HepG2 (cell line): ENCODE measurements around the gene ADAMTSL3. TPM values are rescaled to one million over a fixed set of nuclear protein-coding genes. Genes with fewer than 3 reads are reported as not detected.

Source experiments
- ATAC-seq: fragments of 200-7000 bp; cut with Tn5 transposase; 3 replicates; pipeline ENCODE4 v1.9.1; 2020; ENCODE audit warnings: mild to moderate bottlenecking, moderate library complexity
- BruUV-seq: library from RNA; stranded (reverse); fragments of 400-500 nt; replicated peaks from 2 replicates; lab custom pipeline; 2021; lab: Mats Ljungman, UMichigan
- CTCF ChIA-PET: fragments of 300-600 bp; formaldehyde crosslinking; extraction: SDS; loops from one replicate; lab custom pipeline; 2021; ENCODE audit warnings: low total read pairs, inconsistent platforms, low intra/inter-chr PET ratio; lab: Yijun Ruan, JAX
- POLR2A ChIA-PET: fragments of 350-600 bp; sonication (Branson Sonifier 250); formaldehyde crosslinking; loops from one replicate; lab custom pipeline; 2020; ENCODE audit warnings: antibody characterized with exemption, inconsistent platforms; lab: Yijun Ruan, JAX
- DNase-seq: peaks from one replicate; pipeline ENCODE4 v3.0.0-alpha.2; 2015; ENCODE audit warnings: low spot score
- FAIRE-seq: peaks from 3 replicates; lab custom pipeline; 2011; peaks lifted over from hg19 to GRCh38; lab: Jason Lieb, UNC
- H2AFZ ChIP-seq: one replicate; pipeline ENCODE4 v1.6.1; 2011; ENCODE audit warnings: low read length, inconsistent platforms
- H3K27ac ChIP-seq: fragments of 300-600 bp; 3 replicates; pipeline ENCODE4 v1.8.0; 2011; ENCODE audit warnings: mixed run types, mild to moderate bottlenecking, mixed read lengths, low read length, inconsistent platforms; ENCODE audit not compliant: insufficient read depth; ENCODE audit errors: extremely low read length
- H3K27me3 ChIP-seq, 2 experiments: fragments of 200-600 bp in 1 of 2; 2 replicates in 1 of 2; 3 replicates in 1 of 2; pipeline versions ENCODE4 v1.6.0 to v1.8.0; 2011; ENCODE audit warnings: low read length in 2 of 2, mild to moderate bottlenecking in 2 of 2, moderate library complexity in 2 of 2, inconsistent platforms in 1 of 2; ENCODE audit not compliant: insufficient read depth in 2 of 2, control insufficient read depth in 1 of 2
- H3K36me3 ChIP-seq, 2 experiments: fragments of 200-600 bp in 1 of 2; replicated peaks in 1 of 2; 2 replicates in 1 of 2; 3 replicates in 1 of 2; pipeline versions ENCODE4 v1.5.1 to v1.8.0; 2011; ENCODE audit warnings: low read length in 2 of 2, inconsistent platforms in 1 of 2; ENCODE audit not compliant: insufficient read depth in 2 of 2, control insufficient read depth in 1 of 2
- H3K4me1 ChIP-seq: 2 replicates; pipeline ENCODE4 v1.5.1; 2012; ENCODE audit warnings: low read length, inconsistent platforms; ENCODE audit not compliant: insufficient read depth
- H3K4me2 ChIP-seq: 2 replicates; pipeline ENCODE4 v1.6.0; 2011; ENCODE audit warnings: low read depth, low read length, inconsistent platforms
- H3K4me3 ChIP-seq, 3 experiments: fragments of 200-600 bp in 1 of 3; sonication (generic), shearing (Covaris generic) in 1 of 3; replicated peaks in 1 of 3; 2 replicates each; pipeline ENCODE4 v1.5.1; 2011 to 2016; ENCODE audit warnings: low read length in 3 of 3, inconsistent platforms in 2 of 3, low read depth in 2 of 3, mild to moderate bottlenecking in 2 of 3, control low read depth in 1 of 3, mixed read lengths in 1 of 3; ENCODE audit not compliant: insufficient read depth in 1 of 3
- H3K79me2 ChIP-seq: one replicate; pipeline ENCODE4 v1.6.1; 2011; ENCODE audit warnings: low read length, inconsistent platforms; ENCODE audit not compliant: insufficient read depth
- H3K9ac ChIP-seq: 2 replicates; pipeline ENCODE4 v1.6.0; 2011; ENCODE audit warnings: mild to moderate bottlenecking, low read depth, low read length, inconsistent platforms; ENCODE audit not compliant: insufficient read depth
- H3K9me3 ChIP-seq: 2 replicates; pipeline ENCODE4 v1.5.1; 2012; ENCODE audit warnings: mild to moderate bottlenecking, low read length
- H4K20me1 ChIP-seq: 2 replicates; pipeline ENCODE4 v1.6.0; 2011; ENCODE audit warnings: inconsistent platforms, mild to moderate bottlenecking, low read length, moderate library complexity; ENCODE audit not compliant: insufficient read depth
- ATF3 ChIP-seq: sonication (generic); formaldehyde crosslinking; IDR thresholded peaks from 2 replicates; pipeline ENCODE4 v1.4.0; 2020; ENCODE audit warnings: missing genetic modification reagents
- ATM ChIP-seq: fragments of 450-650 bp; IDR thresholded peaks from 2 replicates; pipeline ENCODE4 v1.7.1; 2017; ENCODE audit warnings: mild to moderate bottlenecking, borderline replicate concordance
- ATRX ChIP-seq: sonication (generic); formaldehyde crosslinking; IDR thresholded peaks from 2 replicates; pipeline ENCODE4 v1.4.0; 2020; ENCODE audit warnings: missing genetic modification reagents, borderline replicate concordance
- DPF2 ChIP-seq: sonication (generic); formaldehyde crosslinking; IDR thresholded peaks from 2 replicates; pipeline ENCODE4 v1.4.0; 2020; ENCODE audit warnings: mild to moderate bottlenecking, low read depth, missing genetic modification reagents, borderline replicate concordance
- EED ChIP-seq: sonication (generic); formaldehyde crosslinking; IDR thresholded peaks from 2 replicates; pipeline ENCODE4 v1.5.0; 2020; ENCODE audit warnings: mild to moderate bottlenecking, missing genetic modification reagents
- MAX ChIP-seq: IDR thresholded peaks from 2 replicates; pipeline ENCODE4 v1.6.1; 2012; ENCODE audit warnings: inconsistent platforms
- MED13 ChIP-seq: sonication (generic); formaldehyde crosslinking; IDR thresholded peaks from 2 replicates; pipeline ENCODE4 v1.5.0; 2020; ENCODE audit warnings: missing genetic modification reagents
- NFIB ChIP-seq: sonication (generic); formaldehyde crosslinking; IDR thresholded peaks from 2 replicates; pipeline ENCODE4 v1.9.0; 2021; ENCODE audit warnings: missing genetic modification reagents, mild to moderate bottlenecking, borderline replicate concordance
- PAWR ChIP-seq: sonication (generic); formaldehyde crosslinking; IDR thresholded peaks from 2 replicates; pipeline ENCODE4 v1.4.0; 2020; ENCODE audit warnings: missing genetic modification reagents, mild to moderate bottlenecking, borderline replicate concordance
- RARA ChIP-seq: IDR thresholded peaks from 2 replicates; pipeline ENCODE4 v1.6.1; 2016; ENCODE audit warnings: missing genetic modification reagents, missing compliant biosample characterization
- RELA ChIP-seq: sonication (generic); formaldehyde crosslinking; IDR thresholded peaks from 2 replicates; pipeline ENCODE4 v1.4.0; 2020; ENCODE audit warnings: missing genetic modification reagents
- SKI ChIP-seq: fragments of 450-650 bp; IDR thresholded peaks from one replicate; pipeline ENCODE4 v1.6.1; 2018; ENCODE audit warnings: mild to moderate bottlenecking; ENCODE audit not compliant: partially characterized antibody
- SP2 ChIP-seq: sonication (generic); formaldehyde crosslinking; IDR thresholded peaks from 2 replicates; pipeline ENCODE4 v1.5.1; 2020; ENCODE audit warnings: mild to moderate bottlenecking, missing genetic modification reagents
- SRSF9 ChIP-seq: fragments of 200-400 bp; formaldehyde crosslinking; IDR thresholded peaks from 2 replicates; pipeline ENCODE4 v1.6.1; 2018; ENCODE audit warnings: borderline replicate concordance, mild to moderate bottlenecking, low read depth, low read length; ENCODE audit not compliant: insufficient read depth, poor library complexity, severe bottlenecking
- TEAD3 ChIP-seq: optimal IDR thresholded peaks from 2 replicates; pipeline ENCODE3; 2016; ENCODE audit warnings: borderline replicate concordance
- ZNF292 ChIP-seq: sonication (generic); formaldehyde crosslinking; IDR thresholded peaks from 2 replicates; pipeline ENCODE4 v1.8.1; 2022; ENCODE audit warnings: mild to moderate bottlenecking, low read depth, missing genetic modification reagents, borderline replicate concordance
- ZNF317 ChIP-seq: sonication (generic); formaldehyde crosslinking; IDR thresholded peaks from 2 replicates; pipeline ENCODE4 v1.5.0; 2020; ENCODE audit warnings: mild to moderate bottlenecking, missing genetic modification reagents
- ZNF441 ChIP-seq: sonication (generic); formaldehyde crosslinking; IDR thresholded peaks from 2 replicates; pipeline ENCODE4 v1.7.0; 2021; ENCODE audit warnings: missing genetic modification reagents, borderline replicate concordance
- ZNF597 ChIP-seq: sonication (generic); formaldehyde crosslinking; IDR thresholded peaks from 2 replicates; pipeline ENCODE4 v1.5.0; 2020; ENCODE audit warnings: missing genetic modification reagents
- WGBS: methylation state at CpG from one replicate; pipeline ENCODE4 v1.1.6; 2017; ENCODE audit warnings: low lambda C conversion rate; 5-methylcytosine and 5-hydroxymethylcytosine counted together
- in situ Hi-C: cut with HindIII; loops from 2 replicates; pipeline ENCODE4 v1.10.0; 2017; ENCODE audit warnings: low pct_unique_long_range_greater_than_20kb; ENCODE audit not compliant: extremely low pct_ligation_motif_present
- intact Hi-C: fragments of 100-400 bp; cut with micrococcal nuclease; formaldehyde crosslinking; loops from one replicate; pipeline ENCODE4 v1.10.0; 2022; ENCODE audit not compliant: unreplicated experiment
- polyA plus RNA-seq, 8 experiments: library from polyadenylated mRNA; depleted of rRNA in 3 of 8; stranded (reverse) in 7 of 8; unstranded in 1 of 8; fragments of >200 nt; fragmentation: Illumina TruSeq in 4 of 8; extraction: Trizol in 4 of 8; gene quantifications; 2 replicates each; pipeline versions ENCODE4 v1.2.1 to v1.2.3, GENCODE V29; 2011 to 2016; ENCODE audit warnings: low read depth in 4 of 8, missing spikeins in 1 of 8, mixed read lengths in 1 of 8; ENCODE audit not compliant: insufficient read depth in 1 of 8
- total RNA-seq, 5 experiments: library from RNA; depleted of rRNA; stranded (reverse); fragments of >200 nt; fragmentation: Illumina TruSeq; extraction: Trizol; gene quantifications; 2 replicates each; pipeline ENCODE4 v1.2.3, GENCODE V29; 2016; ENCODE audit warnings: low read depth in 1 of 5

ADAMTSL3 gene
- total and polyA plus RNA-seq, 2 of the 13 experiments (the other 11 are each of a cell fraction or from before 2014, with no cell fraction given), result 0.04 to 0.09 TPM

- Histone ChIP-seq H3K9ac (no peak overlapping the region), H3K4me2 (no peak overlapping the region), H3K79me2 (no peaks in the 10 kb centered on the region), H3K9me3 (no peaks in the 10 kb centered on the region), H2AFZ (no peak overlapping the region), H3K27me3 (peaks cover 0 to 6% of the 10 kb centered on the region in 2 experiments; a peak in 2 of 5 replicates), H4K20me1 (no peaks in the 10 kb centered on the region), H3K4me1 (no peaks in the 10 kb centered on the region), H3K27ac (no peak overlapping the region), H3K4me3 (no peak overlapping the region), H3K36me3 (no peaks in the 10 kb centered on the region)
- POLR2A ChIA-PET, result no interaction called here
- BruUV-seq, result no TSS peak
- ATAC-seq, result no peak
- FAIRE-seq, result no peak
- CTCF ChIA-PET, result no interaction called here
- no peak for TF ChIP-seq ZNF317 (CRISPR knock-in tag)
- no peak for TF ChIP-seq NFIB (CRISPR knock-in tag)
- no peak for TF ChIP-seq SKI
- no peak for TF ChIP-seq DPF2 (CRISPR knock-in tag)
- no peak for TF ChIP-seq MAX
- TF ChIP-seq RELA (CRISPR knock-in tag), result no peak
- TF ChIP-seq EED, result no peak
- no peak for TF ChIP-seq ZNF441
- no peak for TF ChIP-seq PAWR
- TF ChIP-seq ZNF597 (CRISPR knock-in tag), result no peak
- no peak for TF ChIP-seq ATF3 (CRISPR knock-in tag)
- no peak for TF ChIP-seq ATRX (CRISPR knock-in tag)
- no peak for TF ChIP-seq ZNF292
- no peak for TF ChIP-seq RARA
- no peak for TF ChIP-seq ATM
- no peak for TF ChIP-seq SRSF9
- no peak for TF ChIP-seq MED13 (CRISPR knock-in tag)
- TF ChIP-seq TEAD3 (CRISPR knock-in tag), result no peak
- no peak for TF ChIP-seq SP2
- in situ Hi-C loops (no loop called here), intact Hi-C loops (no loop called here)
- 2% methylated on average over 6 of the region's 7 CpGs for WGBS
- no peak for DNase-seq
Observed at GRCh38 chr15:83873966-83874365, 220.0 kb downstream of the ADAMTSL3 start.
